ENCODE results near the gene IMP4.

Gene IMP4

GRCh38 chr2:130359466-130359865 is 16.8 kb downstream of the IMP4 start:
- Histone ChIP-seq H3K9me3 (ENCODE audit: insufficient read depth, low read length) (no peaks in the 10 kb centered on the region), H2AFZ (ENCODE audit: low read depth, low read length, severe bottlenecking) (no peak overlapping the region), H3F3A (ENCODE audit: insufficient read depth) (peaks cover 9% of the 10 kb centered on the region), H4K20me1 (ENCODE audit: low read depth, low read length) (no peaks in the 10 kb centered on the region), H3K9ac (ENCODE audit: low read length) (no peak overlapping the region), H3K9me2 (replicated peaks; ENCODE audit: insufficient read depth, low read length) (no peaks in the 10 kb centered on the region), H3K4me2 (ENCODE audit: low read depth, low read length, poor library complexity, severe bottlenecking) (no peak overlapping the region), H3K4me3 (ENCODE audit: insufficient read depth, low read length, poor library complexity, severe bottlenecking) (no peak overlapping the region), H3K36me3 (ENCODE audit: low read length) (no peaks in the 10 kb centered on the region), H3K27me3 (ENCODE audit: low read length) (no peaks in the 10 kb centered on the region), H3K27ac (ENCODE audit: low read depth, low read length) (no peak overlapping the region), H3K79me2 (ENCODE audit: insufficient read depth, low read length) (no peaks in the 10 kb centered on the region)
- TF ChIP-seq CTCF (IDR thresholded peaks at IDR 0.05; ENCODE audit: insufficient read depth, low read length, poor library complexity, severe bottlenecking), result no peak
- no peak for TF ChIP-seq EZH2phosphoT487 (conservative IDR thresholded peaks at IDR 0.05; ENCODE audit: low read length)

- Histone ChIP-seq H3K27ac (ENCODE audit: low read depth, low read length) (no peak overlapping the region), H4K20me1 (ENCODE audit: low read depth, low read length) (no peaks in the 10 kb centered on the region), H3K4me3 (ENCODE audit: insufficient read depth, low read length, poor library complexity, severe bottlenecking) (no peak overlapping the region), H3K79me2 (ENCODE audit: insufficient read depth, low read length) (no peaks in the 10 kb centered on the region), H3K27me3 (ENCODE audit: low read length) (no peaks in the 10 kb centered on the region), H3K9ac (ENCODE audit: low read length) (no peak overlapping the region), H2AFZ (ENCODE audit: low read depth, low read length, severe bottlenecking) (no peak overlapping the region), H3K9me3 (ENCODE audit: insufficient read depth, low read length) (no peaks in the 10 kb centered on the region), H3F3A (ENCODE audit: insufficient read depth) (no peaks in the 10 kb centered on the region), H3K4me2 (ENCODE audit: low read depth, low read length, poor library complexity, severe bottlenecking) (no peak overlapping the region), H3K36me3 (ENCODE audit: low read length) (no peaks in the 10 kb centered on the region), H3K9me2 (replicated peaks; ENCODE audit: insufficient read depth, low read length) (no peaks in the 10 kb centered on the region)
- TF ChIP-seq EZH2phosphoT487 (conservative IDR thresholded peaks at IDR 0.05; ENCODE audit: low read length) (no peak), CTCF (IDR thresholded peaks at IDR 0.05; ENCODE audit: insufficient read depth, low read length, poor library complexity, severe bottlenecking) (no peak)
These were observed 20.8 kb downstream of the IMP4 start for GRCh38 chr2:130363479-130363878.

- Histone ChIP-seq H2AFZ (ENCODE audit: low read depth, low read length, severe bottlenecking) (no peak overlapping the region), H3K79me2 (ENCODE audit: insufficient read depth, low read length) (no peaks in the 10 kb centered on the region), H3K27ac (ENCODE audit: low read depth, low read length) (no peak overlapping the region), H3K36me3 (ENCODE audit: low read length) (no peaks in the 10 kb centered on the region), H3F3A (ENCODE audit: insufficient read depth) (0 out of 2 replicates have a peak, but pooled peaks cover 6% of the 10 kb centered on the region), H3K9me2 (replicated peaks; ENCODE audit: insufficient read depth, low read length) (no peaks in the 10 kb centered on the region), H4K20me1 (ENCODE audit: low read depth, low read length) (no peaks in the 10 kb centered on the region), H3K27me3 (ENCODE audit: low read length) (no peaks in the 10 kb centered on the region), H3K4me3 (ENCODE audit: insufficient read depth, low read length, poor library complexity, severe bottlenecking) (no peak overlapping the region), H3K9me3 (ENCODE audit: insufficient read depth, low read length) (no peaks in the 10 kb centered on the region), H3K4me2 (ENCODE audit: low read depth, low read length, poor library complexity, severe bottlenecking) (no peak overlapping the region), H3K9ac (ENCODE audit: low read length) (no peak overlapping the region)
- TF ChIP-seq CTCF (IDR thresholded peaks at IDR 0.05; ENCODE audit: insufficient read depth, low read length, poor library complexity, severe bottlenecking) (no peak), EZH2phosphoT487 (conservative IDR thresholded peaks at IDR 0.05; ENCODE audit: low read length) (no peak)
These were observed 22.4 kb downstream of the IMP4 start for GRCh38 chr2:130365075-130365474.

All from SU-DHL-6 (cell line).